WERI-Rb-1 (cell line): Measurements from ENCODE around the gene KLK11.
"Not testable (repeated sequence)": the region's sequence is repeated elsewhere in the genome, so short reads cannot be mapped to it uniquely, and the experiment has no call there.

Experiments used
- DNase-seq: peaks from one replicate; pipeline ENCODE4 v3.0.0-alpha.2; 2020
- H3K27ac ChIP-seq: fragments of 250-450 bp; sonication (Bioruptor Pico); 2 replicates; pipeline ENCODE4 v1.5.1; 2020; ENCODE audit warnings: mild to moderate bottlenecking, moderate library complexity
- H3K27me3 ChIP-seq: fragments of 250-450 bp; sonication (Bioruptor Pico); 2 replicates; pipeline ENCODE4 v1.5.1; 2021; ENCODE audit warnings: mild to moderate bottlenecking, low read depth, moderate library complexity; ENCODE audit not compliant: insufficient read depth, severe bottlenecking
- H3K36me3 ChIP-seq: fragments of 250-450 bp; sonication (Bioruptor Pico); 2 replicates; pipeline ENCODE4 v1.5.1; 2020; ENCODE audit warnings: mild to moderate bottlenecking, moderate library complexity
- H3K4me3 ChIP-seq: 2 replicates; pipeline ENCODE4 v1.5.1; 2011; ENCODE audit warnings: low read depth, mild to moderate bottlenecking, control low read depth, low read length
- H3K9me3 ChIP-seq: fragments of 250-450 bp; sonication (Bioruptor Pico); 2 replicates; pipeline ENCODE4 v1.5.1; 2021; ENCODE audit warnings: mild to moderate bottlenecking, moderate library complexity; ENCODE audit not compliant: severe bottlenecking
- TF ChIP-seq, protein P1 (sequence below): IDR thresholded peaks from 2 replicates; pipeline ENCODE4 v1.5.1; 2011; ENCODE audit warnings: low read depth, mild to moderate bottlenecking, control low read depth, inconsistent platforms, low read length

The KLK11 gene

DNA sequence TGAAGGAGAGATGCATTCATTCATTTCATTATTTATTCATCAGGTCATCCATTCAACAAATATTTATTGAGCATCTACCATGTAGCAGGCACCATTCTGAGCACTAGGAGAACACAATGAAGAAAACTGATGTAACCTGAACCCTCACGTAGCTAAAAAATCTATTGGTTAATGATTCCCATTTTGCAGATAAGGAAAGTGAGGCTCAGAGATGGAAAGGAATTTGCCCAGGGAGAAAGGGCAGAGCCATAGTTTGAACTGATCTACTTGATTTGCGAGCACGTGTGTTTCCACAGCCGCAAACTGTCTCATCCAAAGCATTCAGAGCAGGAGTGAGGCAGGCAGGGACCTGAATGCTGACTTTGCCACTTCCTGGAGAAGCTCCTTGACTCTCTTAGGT lies 27.7 kb downstream of the KLK11 start:
- Histone ChIP-seq H3K27me3 (peaks cover 92% of the 10 kb centered on the region), H3K4me3 (no peak overlapping the region), H3K36me3 (no peaks in the 10 kb centered on the region), H3K27ac (no peak overlapping the region), H3K9me3 (peaks cover 4% of the 10 kb centered on the region)
- no peak for DNase-seq
- TF ChIP-seq, protein P1, sequence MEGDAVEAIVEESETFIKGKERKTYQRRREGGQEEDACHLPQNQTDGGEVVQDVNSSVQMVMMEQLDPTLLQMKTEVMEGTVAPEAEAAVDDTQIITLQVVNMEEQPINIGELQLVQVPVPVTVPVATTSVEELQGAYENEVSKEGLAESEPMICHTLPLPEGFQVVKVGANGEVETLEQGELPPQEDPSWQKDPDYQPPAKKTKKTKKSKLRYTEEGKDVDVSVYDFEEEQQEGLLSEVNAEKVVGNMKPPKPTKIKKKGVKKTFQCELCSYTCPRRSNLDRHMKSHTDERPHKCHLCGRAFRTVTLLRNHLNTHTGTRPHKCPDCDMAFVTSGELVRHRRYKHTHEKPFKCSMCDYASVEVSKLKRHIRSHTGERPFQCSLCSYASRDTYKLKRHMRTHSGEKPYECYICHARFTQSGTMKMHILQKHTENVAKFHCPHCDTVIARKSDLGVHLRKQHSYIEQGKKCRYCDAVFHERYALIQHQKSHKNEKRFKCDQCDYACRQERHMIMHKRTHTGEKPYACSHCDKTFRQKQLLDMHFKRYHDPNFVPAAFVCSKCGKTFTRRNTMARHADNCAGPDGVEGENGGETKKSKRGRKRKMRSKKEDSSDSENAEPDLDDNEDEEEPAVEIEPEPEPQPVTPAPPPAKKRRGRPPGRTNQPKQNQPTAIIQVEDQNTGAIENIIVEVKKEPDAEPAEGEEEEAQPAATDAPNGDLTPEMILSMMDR, result no peak

GRCh38 chr19:50998061-50998460 lies 28.4 kb downstream of the KLK11 start:
- Histone ChIP-seq H3K27ac (no peak overlapping the region), H3K4me3 (no peak overlapping the region), H3K9me3 (peaks cover 4% of the 10 kb centered on the region), H3K27me3 (peaks cover 92% of the 10 kb centered on the region), H3K36me3 (no peaks in the 10 kb centered on the region)
- DNase-seq, result no peak
- TF ChIP-seq, protein P1, result no peak

DNA sequence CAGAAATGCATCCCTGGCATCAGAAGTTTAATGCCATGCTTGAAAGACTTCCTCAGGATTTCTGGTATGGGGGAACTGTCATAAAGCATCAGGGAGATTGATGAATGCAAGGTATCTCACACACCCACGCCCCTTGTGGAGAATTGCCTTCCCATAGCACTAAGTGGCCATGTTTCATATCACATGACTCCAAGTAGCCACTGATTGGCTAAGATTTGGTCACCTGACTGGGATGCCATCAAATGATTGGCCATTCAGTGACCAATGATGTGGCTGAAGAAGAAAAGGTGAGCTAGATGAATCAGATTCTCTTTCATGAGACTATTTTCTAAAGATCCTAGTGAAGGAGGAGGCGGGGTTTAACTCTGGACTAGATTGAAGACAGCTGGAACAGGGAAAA lies 32.3 kb downstream of the KLK11 start:
- DNase-seq, result no peak
- TF ChIP-seq, protein P1, result no peak
- Histone ChIP-seq H3K27me3 (peaks cover 87% of the 10 kb centered on the region), H3K27ac (no peak overlapping the region), H3K4me3 (no peak overlapping the region), H3K9me3 (peaks cover 4% of the 10 kb centered on the region), H3K36me3 (no peaks in the 10 kb centered on the region)

GRCh38 chr19:50992666-50993035 lies 33.8 kb downstream of the KLK11 start:
- no peak for DNase-seq
- no peak overlapping the region for H3K27ac ChIP-seq
- no peak overlapping the region for H3K4me3 ChIP-seq
- no peaks in the 10 kb centered on the region for H3K36me3 ChIP-seq
- TF ChIP-seq, protein P1, result no peak
- H3K27me3 ChIP-seq, result peaks cover 87% of the 10 kb centered on the region
- H3K9me3 ChIP-seq, result peaks cover 4% of the 10 kb centered on the region

GRCh38 chr19:50984416-50984815 lies 42.0 kb downstream of the KLK11 start:
- not testable (repeated sequence) for H3K36me3 ChIP-seq, H3K4me3 ChIP-seq, DNase-seq, H3K27ac ChIP-seq, H3K9me3 ChIP-seq
- H3K27me3 ChIP-seq, result peaks cover 63% of the 10 kb centered on the region

DNA sequence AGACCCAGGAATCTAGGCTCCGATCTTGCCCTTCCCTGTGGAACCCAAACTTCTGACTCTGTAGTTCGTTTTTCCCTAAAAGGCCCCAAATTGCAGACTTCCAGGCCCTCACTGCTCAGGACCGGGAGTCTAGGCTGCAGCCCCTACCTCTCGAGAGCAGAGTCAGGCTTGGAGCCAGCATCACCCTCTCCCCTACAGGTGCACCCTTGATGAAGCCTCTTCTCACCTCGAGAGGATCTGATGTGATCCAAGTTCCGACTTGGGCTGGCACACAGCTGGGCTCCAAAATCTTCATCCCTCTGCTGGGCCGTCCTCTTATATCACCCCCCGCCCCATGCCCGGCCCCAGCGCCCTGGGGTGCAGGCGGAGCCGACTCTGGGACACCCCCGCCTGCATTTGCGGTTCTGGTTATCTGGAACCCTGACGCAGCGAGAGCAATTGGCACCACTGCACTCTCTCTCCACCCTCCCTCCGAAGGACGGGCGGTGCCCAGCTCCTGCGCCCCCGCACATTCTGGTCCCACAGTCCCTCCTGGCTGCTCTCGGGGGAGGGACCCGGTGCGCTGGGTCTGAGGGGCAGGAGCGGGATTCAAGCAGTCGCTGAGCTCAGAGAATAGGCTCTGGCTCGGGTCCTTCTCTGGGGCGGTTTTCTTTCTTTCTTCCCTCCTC lies 42.7 kb downstream of the KLK11 start, which contains the start of gene KLK7:
Gene KLK7 (minus strand): TSS at position 293 of the 668 bp plus-strand sequence. CDS start 1,518 bp downstream, outside the sequence.
- Histone ChIP-seq H3K27me3 (peaks cover 63% of the 10 kb centered on the region), H3K9me3 (no peaks in the 10 kb centered on the region), H3K36me3 (no peaks in the 10 kb centered on the region), H3K4me3 (no peak within 1 kb of the TSS), H3K27ac (no peak within 1 kb of the TSS)
- TF ChIP-seq, protein P1, result no peak
- DNase-seq, result no peak
